ENCODE measurements around the gene FRMPD4. TPM values are rescaled to one million over a fixed set of nuclear protein-coding genes. Genes with fewer than 3 reads are reported as not detected.
"Not testable (repeated sequence)": the region's sequence is repeated elsewhere in the genome, so short reads cannot be mapped to it uniquely, and the experiment has no call there.

Gene FRMPD4
- polyA plus RNA-seq, 6 donors from 2014 or later: not detected

- no peaks in the 10 kb centered on the region for H3K9me3 Mint-ChIP-seq
- ATAC-seq (ENCODE audit: low read depth in 2 of 2) (no peak), DNase-seq (no peak)
- peaks cover 0 to 5% (median 0%) of the 10 kb centered on the region in 3 donors for H3K27me3 Mint-ChIP-seq
- no peaks in the 10 kb centered on the region for H3K36me3 Mint-ChIP-seq
- H3K4me3 Mint-ChIP-seq: no peak overlapping the region
- H3K27ac Mint-ChIP-seq: no peak overlapping the region
- H3K4me1 Mint-ChIP-seq: no peaks in the 10 kb centered on the region
Measured at GRCh38 chrX:12153741-12154140, 15.5 kb downstream of the FRMPD4 start.

GRCh38 chrX:12159799-12160198 lies 21.5 kb downstream of the FRMPD4 start:
- Mint-ChIP-seq H3K36me3 (no peaks in the 10 kb centered on the region), H3K27ac (no peak overlapping the region), H3K4me1 (no peaks in the 10 kb centered on the region), H3K27me3 (peaks cover 0 to 10% (median 0%) of the 10 kb centered on the region in 3 donors), H3K4me3 (no peak overlapping the region), H3K9me3 (peaks cover 0 to 4% (median 0%) of the 10 kb centered on the region in 7 donors)
- DNase-seq: no peak
- no peak for ATAC-seq (ENCODE audit: low read depth in 2 of 2)

GRCh38 chrX:12162420-12162819 lies 24.1 kb downstream of the FRMPD4 start:
- Mint-ChIP-seq H3K4me1 (no peaks in the 10 kb centered on the region), H3K4me3 (no peak overlapping the region), H3K27me3 (peaks cover 0 to 10% (median 0%) of the 10 kb centered on the region in 3 donors), H3K9me3 (peaks cover 0 to 4% (median 0%) of the 10 kb centered on the region in 7 donors), H3K36me3 (no peaks in the 10 kb centered on the region), H3K27ac (no peak overlapping the region)
- no peak for ATAC-seq (ENCODE audit: low read depth in 2 of 2)
- DNase-seq: no peak

GRCh38 chrX:12164180-12164579 lies 25.9 kb downstream of the FRMPD4 start:
- ATAC-seq (ENCODE audit: low read depth in 2 of 2); H3K27ac Mint-ChIP-seq; H3K9me3 Mint-ChIP-seq; H3K36me3 Mint-ChIP-seq; H3K4me1 Mint-ChIP-seq; H3K4me3 Mint-ChIP-seq; DNase-seq: not testable (repeated sequence)
- peaks cover 0 to 11% (median 0%) of the 10 kb centered on the region in 3 donors for H3K27me3 Mint-ChIP-seq

GRCh38 chrX:12170755-12171154 lies 32.5 kb downstream of the FRMPD4 start:
- no peaks in the 10 kb centered on the region for H3K4me1 Mint-ChIP-seq
- H3K27me3 Mint-ChIP-seq: peaks cover 0 to 22% (median 5%) of the 10 kb centered on the region in 3 donors
- no peak overlapping the region for H3K27ac Mint-ChIP-seq
- no peak for ATAC-seq (ENCODE audit: low read depth in 2 of 2)
- no peaks in the 10 kb centered on the region for H3K36me3 Mint-ChIP-seq
- H3K9me3 Mint-ChIP-seq: peaks cover 0 to 5% (median 0%) of the 10 kb centered on the region in 7 donors
- no peak overlapping the region for H3K4me3 Mint-ChIP-seq
- no peak for DNase-seq

- Mint-ChIP-seq H3K9me3 (peaks cover 0 to 3% (median 0%) of the 10 kb centered on the region in 7 donors), H3K4me1 (no peaks in the 10 kb centered on the region), H3K27me3 (peaks cover 0 to 22% (median 4%) of the 10 kb centered on the region in 3 donors), H3K4me3 (no peak overlapping the region), H3K36me3 (no peaks in the 10 kb centered on the region), H3K27ac (no peak overlapping the region)
- no peak for ATAC-seq (ENCODE audit: low read depth in 2 of 2)
- DNase-seq: no peak
Measured at GRCh38 chrX:12174358-12174757, 36.1 kb downstream of the FRMPD4 start.

- Mint-ChIP-seq H3K27me3 (peaks cover 0 to 6% (median 0%) of the 10 kb centered on the region in 3 donors), H3K4me1 (no peaks in the 10 kb centered on the region), H3K4me3 (no peak overlapping the region), H3K27ac (no peak overlapping the region), H3K36me3 (no peaks in the 10 kb centered on the region), H3K9me3 (peaks cover 0 to 7% (median 0%) of the 10 kb centered on the region in 7 donors)
- no peak for DNase-seq
- ATAC-seq (ENCODE audit: low read depth in 2 of 2): no peak
Measured at GRCh38 chrX:12197030-12197429, 58.8 kb downstream of the FRMPD4 start.

GRCh38 chrX:12206413-12206812 lies 68.1 kb downstream of the FRMPD4 start:
- Mint-ChIP-seq H3K9me3 (peaks cover 0 to 9% (median 4%) of the 10 kb centered on the region in 7 donors), H3K36me3 (no peaks in the 10 kb centered on the region), H3K4me1 (no peaks in the 10 kb centered on the region), H3K27ac (no peak overlapping the region), H3K4me3 (no peak overlapping the region), H3K27me3 (peaks cover 6 to 18% (median 7%) of the 10 kb centered on the region in 3 donors)
- DNase-seq: no peak
- no peak for ATAC-seq (ENCODE audit: low read depth in 2 of 2)

GRCh38 chrX:12210196-12210815 lies 72.0 kb downstream of the FRMPD4 start:
- Mint-ChIP-seq H3K27ac (no peak overlapping the region), H3K4me3 (no peak overlapping the region), H3K36me3 (no peaks in the 10 kb centered on the region), H3K9me3 (peaks cover 0 to 9% (median 2%) of the 10 kb centered on the region in 7 donors), H3K4me1 (no peaks in the 10 kb centered on the region), H3K27me3 (no peaks in the 10 kb centered on the region)
- ATAC-seq (ENCODE audit: low read depth in 2 of 2): no peak
- no peak for DNase-seq

GRCh38 chrX:12210971-12211370 lies 72.7 kb downstream of the FRMPD4 start:
- Mint-ChIP-seq H3K4me3 (no peak overlapping the region), H3K27ac (no peak overlapping the region), H3K27me3 (no peaks in the 10 kb centered on the region), H3K9me3 (peaks cover 0 to 9% (median 2%) of the 10 kb centered on the region in 7 donors), H3K4me1 (no peaks in the 10 kb centered on the region), H3K36me3 (no peaks in the 10 kb centered on the region)
- DNase-seq (no peak), ATAC-seq (ENCODE audit: low read depth in 2 of 2) (no peak)

GRCh38 chrX:12223650-12224049 lies 85.4 kb downstream of the FRMPD4 start:
- ATAC-seq (ENCODE audit: low read depth in 2 of 2): no peak
- no peak overlapping the region for H3K27ac Mint-ChIP-seq
- peaks cover 0 to 5% (median 0%) of the 10 kb centered on the region in 7 donors for H3K9me3 Mint-ChIP-seq
- no peak overlapping the region for H3K4me3 Mint-ChIP-seq
- no peaks in the 10 kb centered on the region for H3K36me3 Mint-ChIP-seq
- no peak for DNase-seq
- no peaks in the 10 kb centered on the region for H3K4me1 Mint-ChIP-seq
- no peaks in the 10 kb centered on the region for H3K27me3 Mint-ChIP-seq

GRCh38 chrX:12225107-12225506 lies 86.8 kb downstream of the FRMPD4 start:
- H3K9me3 Mint-ChIP-seq: peaks cover 0 to 5% (median 0%) of the 10 kb centered on the region in 7 donors
- DNase-seq: no peak
- H3K4me1 Mint-ChIP-seq: no peaks in the 10 kb centered on the region
- H3K36me3 Mint-ChIP-seq: no peaks in the 10 kb centered on the region
- no peak overlapping the region for H3K27ac Mint-ChIP-seq
- no peak overlapping the region for H3K4me3 Mint-ChIP-seq
- H3K27me3 Mint-ChIP-seq: peaks cover 0 to 7% (median 0%) of the 10 kb centered on the region in 3 donors
- no peak for ATAC-seq (ENCODE audit: low read depth in 2 of 2)

- H3K9me3 Mint-ChIP-seq: peaks cover 0 to 6% (median 0%) of the 10 kb centered on the region in 7 donors
- H3K27me3 Mint-ChIP-seq: peaks cover 0 to 8% (median 0%) of the 10 kb centered on the region in 3 donors
- H3K4me3 Mint-ChIP-seq: no peak overlapping the region
- no peaks in the 10 kb centered on the region for H3K36me3 Mint-ChIP-seq
- no peak overlapping the region for H3K27ac Mint-ChIP-seq
- no peak for DNase-seq
- no peak for ATAC-seq (ENCODE audit: low read depth in 2 of 2)
- H3K4me1 Mint-ChIP-seq: no peaks in the 10 kb centered on the region
Measured at GRCh38 chrX:12227412-12228041, 89.3 kb downstream of the FRMPD4 start.

GRCh38 chrX:12228862-12229261 lies 90.6 kb downstream of the FRMPD4 start:
- Mint-ChIP-seq H3K4me3 (no peak overlapping the region), H3K27me3 (peaks cover 0 to 8% (median 0%) of the 10 kb centered on the region in 3 donors), H3K36me3 (no peaks in the 10 kb centered on the region), H3K9me3 (peaks cover 0 to 6% (median 0%) of the 10 kb centered on the region in 7 donors), H3K4me1 (no peaks in the 10 kb centered on the region), H3K27ac (no peak overlapping the region)
- DNase-seq (no peak), ATAC-seq (ENCODE audit: low read depth in 2 of 2) (no peak)
